ENCODE data around the gene CCL3.

- TF ChIP-seq, protein P1, sequence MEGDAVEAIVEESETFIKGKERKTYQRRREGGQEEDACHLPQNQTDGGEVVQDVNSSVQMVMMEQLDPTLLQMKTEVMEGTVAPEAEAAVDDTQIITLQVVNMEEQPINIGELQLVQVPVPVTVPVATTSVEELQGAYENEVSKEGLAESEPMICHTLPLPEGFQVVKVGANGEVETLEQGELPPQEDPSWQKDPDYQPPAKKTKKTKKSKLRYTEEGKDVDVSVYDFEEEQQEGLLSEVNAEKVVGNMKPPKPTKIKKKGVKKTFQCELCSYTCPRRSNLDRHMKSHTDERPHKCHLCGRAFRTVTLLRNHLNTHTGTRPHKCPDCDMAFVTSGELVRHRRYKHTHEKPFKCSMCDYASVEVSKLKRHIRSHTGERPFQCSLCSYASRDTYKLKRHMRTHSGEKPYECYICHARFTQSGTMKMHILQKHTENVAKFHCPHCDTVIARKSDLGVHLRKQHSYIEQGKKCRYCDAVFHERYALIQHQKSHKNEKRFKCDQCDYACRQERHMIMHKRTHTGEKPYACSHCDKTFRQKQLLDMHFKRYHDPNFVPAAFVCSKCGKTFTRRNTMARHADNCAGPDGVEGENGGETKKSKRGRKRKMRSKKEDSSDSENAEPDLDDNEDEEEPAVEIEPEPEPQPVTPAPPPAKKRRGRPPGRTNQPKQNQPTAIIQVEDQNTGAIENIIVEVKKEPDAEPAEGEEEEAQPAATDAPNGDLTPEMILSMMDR (IDR thresholded peaks at IDR 0.05) = peak; percentile 72
- TF ChIP-seq REST (IDR thresholded peaks at IDR 0.05; ENCODE audit: low read depth, low read length) = no peak
- TF ChIP-seq GABPA (IDR thresholded peaks at IDR 0.05; ENCODE audit: low read depth) = no peak
These were observed 17.4 kb downstream of the CCL3 start for GRCh38 chr17:36072431-36073121.

Data from SK-N-SH (cell line).